DOHH2 (cell line): ENCODE measurements around the gene FRK.

Experiments used
- CTCF ChIP-seq: fragments of 200-600 bp; sonication (generic); IDR thresholded peaks from one replicate; pipeline ENCODE4 v1.5.1; 2014; ENCODE audit warnings: antibody characterized with exemption, mild to moderate bottlenecking, low read depth, low read length; ENCODE audit not compliant: poor library complexity, severe bottlenecking
- EZH2phosphoT487 ChIP-seq: fragments of 200-600 bp; sonication (generic); IDR thresholded peaks from 2 replicates; pipeline ENCODE4 v1.6.1; 2017; ENCODE audit warnings: borderline replicate concordance, mild to moderate bottlenecking, antibody characterized with exemption, low read length, moderate library complexity, mixed read lengths

DNA sequence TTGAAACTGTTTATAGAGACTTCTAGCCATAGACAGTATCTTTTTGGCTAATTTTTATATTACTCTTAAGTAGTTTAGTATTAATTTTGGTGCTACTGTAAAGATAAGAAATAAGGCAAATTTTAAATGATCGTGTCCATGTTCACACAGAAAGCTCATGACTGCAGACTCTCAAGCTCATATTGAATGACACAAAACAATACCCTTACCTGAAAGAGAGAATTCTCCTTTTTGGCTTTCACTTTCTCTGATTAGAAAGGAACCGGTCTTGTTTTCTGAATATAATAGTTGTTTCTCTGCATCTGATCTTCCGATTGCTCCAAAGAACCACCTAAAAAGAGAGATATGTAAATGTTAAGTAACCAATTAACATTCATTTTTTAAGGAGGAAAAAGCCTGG, 57.0 kb downstream of the FRK start:
- no peak for TF ChIP-seq CTCF
- no peak for TF ChIP-seq EZH2phosphoT487
